HFFc6 (cell line): ENCODE data around the gene S100A6. TPM values are rescaled to one million over a fixed set of nuclear protein-coding genes. Genes with fewer than 3 reads are reported as not detected.
"Not testable (repeated sequence)": the region's sequence is repeated elsewhere in the genome, so short reads cannot be mapped to it uniquely, and the experiment has no call there.

Experiments
- DNase-seq: peaks from one replicate; pipeline ENCODE4 v3.0.0-alpha.2; 2018
- H3K27ac Mint-ChIP-seq: 2 replicates; pipeline ENCODE4 v1.8.0; 2020; ENCODE audit warnings: mild to moderate bottlenecking, mixed read lengths
- H3K27me3 Mint-ChIP-seq: 2 replicates; pipeline ENCODE4 v1.8.0; 2021; ENCODE audit warnings: mild to moderate bottlenecking, moderate library complexity, mixed read lengths; ENCODE audit not compliant: insufficient read depth
- H3K36me3 Mint-ChIP-seq: 2 replicates; pipeline ENCODE4 v1.8.0; 2021; ENCODE audit warnings: low read depth, mixed read lengths
- H3K4me1 Mint-ChIP-seq: 2 replicates; pipeline ENCODE4 v1.8.0; 2020; ENCODE audit warnings: low read depth, mixed read lengths
- H3K4me3 Mint-ChIP-seq: 2 replicates; pipeline ENCODE4 v1.8.0; 2020; ENCODE audit warnings: mild to moderate bottlenecking, moderate library complexity, mixed read lengths
- H3K9me3 Mint-ChIP-seq: 2 replicates; pipeline ENCODE4 v1.8.0; 2020; ENCODE audit warnings: mild to moderate bottlenecking, mixed read lengths
- total RNA-seq, 6 experiments: library from RNA; stranded (reverse); fragmentation: NEBNext Ultra II Directional; extraction: Animal tissue kit (Norgen Biotek cat#: 25700); gene quantifications; 2 replicates in 1 of 6; 3 replicates in 5 of 6; pipeline ENCODE4 v1.2.3, GENCODE V29; 2021
- TF ChIP-seq, protein P1 (sequence below): fragments of 200-600 bp; sonication (generic); IDR thresholded peaks from 2 replicates; pipeline ENCODE4 v1.5.0; 2021; ENCODE audit warnings: antibody characterized with exemption, mild to moderate bottlenecking

Gene S100A6
- total RNA-seq, 6 experiments from 2014 or later: 1,971 to 2,311 (median 2,129) TPM

DNA sequence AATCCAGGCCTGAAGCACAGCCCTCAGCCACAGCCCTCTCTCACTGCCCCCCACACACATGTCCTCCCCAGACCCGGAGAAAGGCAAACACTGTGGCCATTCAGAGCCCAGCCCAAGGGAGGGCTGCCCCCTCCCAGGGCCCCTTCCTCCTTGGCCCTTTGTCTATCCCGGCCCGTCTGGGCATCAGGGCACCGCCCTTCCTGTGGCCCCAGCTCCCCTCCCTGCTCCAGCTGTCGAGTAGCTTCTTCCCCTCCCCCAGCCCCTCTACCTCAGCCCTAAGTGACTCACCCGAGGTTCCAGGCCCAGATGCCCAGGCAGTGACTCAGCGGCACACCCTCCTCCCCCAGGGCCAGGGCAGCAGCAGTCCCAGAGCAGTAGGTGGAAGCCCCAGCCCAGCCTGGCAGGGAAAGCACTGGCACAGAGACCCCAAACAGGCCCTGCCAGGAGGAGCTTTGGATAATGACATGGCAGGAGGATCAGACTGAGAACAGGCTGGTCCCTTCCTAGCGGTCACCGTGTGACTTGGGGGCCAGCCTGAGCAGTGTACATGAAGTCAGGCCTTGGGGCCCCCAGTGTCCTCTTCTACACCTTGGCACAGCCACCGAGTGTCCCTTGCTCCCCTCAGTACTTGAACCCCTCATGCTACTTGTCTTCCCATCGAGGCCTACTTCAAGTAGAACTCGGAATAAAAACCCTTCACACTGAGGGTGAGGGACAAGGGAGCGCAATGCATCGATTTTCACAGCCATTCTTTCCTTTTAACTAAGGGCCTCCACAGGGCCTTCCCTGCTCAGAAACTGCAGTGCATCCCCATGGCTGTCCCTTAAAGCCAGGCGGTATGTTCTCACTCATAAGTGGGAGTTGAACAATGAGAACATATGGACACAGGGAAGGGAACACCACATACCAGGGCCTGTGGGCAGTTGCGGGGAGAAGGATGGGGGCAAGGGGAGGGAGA, 30.9 kb upstream of the S100A6 start:
- Mint-ChIP-seq H3K27me3 (peaks cover 1% of the 10 kb centered on the region), H3K4me1 (peaks cover 67% of the 10 kb centered on the region), H3K36me3 (no peaks in the 10 kb centered on the region), H3K27ac (peak overlapping the region; percentile 100), H3K4me3 (peak overlapping the region; percentile 69), H3K9me3 (no peaks in the 10 kb centered on the region)
- peak; percentile 97 for DNase-seq
- TF ChIP-seq, protein P1, sequence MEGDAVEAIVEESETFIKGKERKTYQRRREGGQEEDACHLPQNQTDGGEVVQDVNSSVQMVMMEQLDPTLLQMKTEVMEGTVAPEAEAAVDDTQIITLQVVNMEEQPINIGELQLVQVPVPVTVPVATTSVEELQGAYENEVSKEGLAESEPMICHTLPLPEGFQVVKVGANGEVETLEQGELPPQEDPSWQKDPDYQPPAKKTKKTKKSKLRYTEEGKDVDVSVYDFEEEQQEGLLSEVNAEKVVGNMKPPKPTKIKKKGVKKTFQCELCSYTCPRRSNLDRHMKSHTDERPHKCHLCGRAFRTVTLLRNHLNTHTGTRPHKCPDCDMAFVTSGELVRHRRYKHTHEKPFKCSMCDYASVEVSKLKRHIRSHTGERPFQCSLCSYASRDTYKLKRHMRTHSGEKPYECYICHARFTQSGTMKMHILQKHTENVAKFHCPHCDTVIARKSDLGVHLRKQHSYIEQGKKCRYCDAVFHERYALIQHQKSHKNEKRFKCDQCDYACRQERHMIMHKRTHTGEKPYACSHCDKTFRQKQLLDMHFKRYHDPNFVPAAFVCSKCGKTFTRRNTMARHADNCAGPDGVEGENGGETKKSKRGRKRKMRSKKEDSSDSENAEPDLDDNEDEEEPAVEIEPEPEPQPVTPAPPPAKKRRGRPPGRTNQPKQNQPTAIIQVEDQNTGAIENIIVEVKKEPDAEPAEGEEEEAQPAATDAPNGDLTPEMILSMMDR: no peak

GRCh38 chr1:153565529-153566374, 30.0 kb upstream of the S100A6 start, which contains the start of gene S100A2:
Gene S100A2, minus strand, starts transcription at chr1:153565844. Its CDS starts 1,967 bp downstream, at chr1:153563877.
- DNase-seq: peak; percentile 81
- Mint-ChIP-seq H3K4me3 (peak within 1 kb of the TSS; percentile 82), H3K27ac (peak within 1 kb of the TSS; percentile 100), H3K36me3 (no peaks in the 10 kb centered on the region; the same call in 1 of the 2 replicates), H3K27me3 (peaks cover 1% of the 10 kb centered on the region), H3K9me3 (no peaks in the 10 kb centered on the region), H3K4me1 (peaks cover 67% of the 10 kb centered on the region)
- TF ChIP-seq, protein P1: no peak

GRCh38 chr1:153563991-153564390, 28.2 kb upstream of the S100A6 start:
- Mint-ChIP-seq H3K4me3 (no peak overlapping the region), H3K4me1 (peaks cover 57% of the 10 kb centered on the region), H3K27ac (no peak overlapping the region), H3K36me3 (no peaks in the 10 kb centered on the region; the same call in 1 of the 2 replicates), H3K9me3 (no peaks in the 10 kb centered on the region), H3K27me3 (peaks cover 1% of the 10 kb centered on the region)
- TF ChIP-seq, protein P1: no peak
- DNase-seq: no peak

GRCh38 chr1:153563483-153563901, 27.7 kb upstream of the S100A6 start:
- no peak for DNase-seq
- H3K27ac Mint-ChIP-seq: no peak overlapping the region
- peaks cover 1% of the 10 kb centered on the region for H3K27me3 Mint-ChIP-seq
- no peaks in the 10 kb centered on the region for H3K9me3 Mint-ChIP-seq
- peaks cover 52% of the 10 kb centered on the region for H3K4me1 Mint-ChIP-seq
- peaks cover 2% of the 10 kb centered on the region; the same call in 1 of the 2 replicates for H3K36me3 Mint-ChIP-seq
- H3K4me3 Mint-ChIP-seq: no peak overlapping the region
- TF ChIP-seq, protein P1: no peak

DNA sequence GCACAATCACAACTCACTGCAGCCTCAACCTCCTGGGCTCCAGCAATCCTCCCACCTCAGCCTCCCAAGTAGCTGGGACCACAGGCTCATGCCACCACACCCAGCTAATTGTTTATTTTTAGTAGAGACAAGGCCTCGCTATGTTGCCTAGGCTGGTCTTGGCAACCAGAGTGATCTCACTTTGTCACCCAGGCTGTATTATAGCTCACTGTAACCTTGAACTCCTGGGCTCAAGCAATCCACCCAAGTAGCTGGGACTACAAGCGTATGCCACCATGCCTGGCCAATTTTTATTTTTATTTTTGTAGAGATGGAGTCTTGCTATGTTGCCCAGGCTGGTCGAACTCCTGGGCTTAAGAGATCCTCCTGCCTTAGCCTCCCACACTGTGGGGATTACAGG, 26.2 kb upstream of the S100A6 start:
- not testable (repeated sequence) for H3K4me3 Mint-ChIP-seq, H3K27ac Mint-ChIP-seq, H3K36me3 Mint-ChIP-seq, H3K27me3 Mint-ChIP-seq, H3K9me3 Mint-ChIP-seq, DNase-seq
- H3K4me1 Mint-ChIP-seq: peaks cover 37% of the 10 kb centered on the region
